ENCODE measurements around the gene WDR74.

Gene WDR74

DNA sequence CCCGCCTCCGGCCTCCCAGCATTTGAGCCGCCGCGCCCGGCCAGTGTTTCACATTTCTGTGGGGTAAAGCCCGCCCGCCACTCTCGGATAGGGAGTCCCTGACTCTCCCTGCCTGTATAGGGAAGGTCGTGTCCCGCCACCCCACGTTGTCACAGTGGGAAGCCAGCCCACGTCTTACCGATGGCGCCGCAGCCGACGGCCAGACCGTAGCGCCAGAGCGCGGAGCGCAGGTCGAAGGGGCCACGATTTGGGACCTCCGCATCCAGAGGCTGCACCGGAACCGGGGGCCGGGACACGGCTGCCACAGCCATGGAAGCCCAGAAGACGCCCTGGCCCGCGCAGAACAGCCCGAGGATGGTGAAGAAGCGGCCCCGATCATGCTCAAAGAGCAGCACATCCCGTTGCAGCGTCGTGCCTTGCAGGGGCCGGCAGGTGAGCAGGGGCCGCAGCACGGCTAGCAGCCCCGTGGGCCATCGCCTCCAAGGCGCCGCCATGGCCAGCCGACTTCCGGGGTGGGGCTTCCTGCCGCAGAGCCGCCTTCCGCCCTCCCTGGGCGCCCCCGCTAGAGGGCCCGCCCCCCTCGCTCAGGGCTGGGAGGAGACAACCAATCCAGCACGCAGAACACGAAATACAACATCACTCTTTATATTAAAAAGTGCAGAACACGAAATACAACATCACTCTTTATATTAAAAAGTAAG lies 47.7 kb downstream of the WDR74 start, which contains the start of gene TMEM223:
TMEM223 (minus strand) TSS at position 506 of the 701 bp plus-strand sequence; CDS start at position 494, 12 bp downstream.
- peak; percentile 72 for DNase-seq

DNA sequence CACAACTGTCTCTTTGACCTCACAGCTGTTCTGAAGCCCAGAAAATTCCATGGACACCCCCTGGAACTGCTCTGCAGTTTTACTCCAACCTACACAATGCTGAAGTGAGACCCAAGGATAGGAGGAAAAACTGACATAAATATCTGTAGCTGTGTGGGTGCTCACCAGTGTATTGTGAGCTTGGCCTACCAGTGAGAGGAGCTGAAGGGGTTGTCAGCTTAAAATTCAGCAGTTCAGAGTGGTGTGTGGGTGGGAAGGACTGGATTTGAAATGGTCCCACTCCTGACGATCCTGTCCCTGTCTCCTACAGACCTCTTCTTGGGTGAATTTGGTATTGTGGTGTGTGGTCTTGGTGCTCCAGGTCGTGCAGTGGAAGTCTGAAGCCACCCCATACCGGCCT lies 49.8 kb downstream of the WDR74 start:
- DNase-seq = no peak

DNA sequence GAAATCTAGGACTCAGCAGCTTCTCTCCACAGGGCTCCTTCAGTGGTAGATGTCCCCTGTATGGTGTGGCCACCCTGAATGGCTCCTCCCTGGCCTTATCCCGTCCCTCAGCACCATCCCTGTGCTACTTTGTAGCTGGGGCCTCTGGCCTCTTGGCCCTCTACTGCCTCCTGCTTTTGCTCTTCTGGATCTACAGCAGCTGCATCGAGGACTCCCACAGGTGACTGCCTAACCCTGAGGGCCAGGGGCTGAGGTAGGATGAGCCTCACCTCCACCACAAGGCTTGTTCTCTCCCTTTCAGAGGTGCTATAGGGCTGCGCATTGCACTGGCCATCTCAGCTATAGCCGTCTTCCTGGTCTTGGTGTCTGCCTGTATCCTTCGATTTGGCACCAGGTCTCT lies 50.4 kb downstream of the WDR74 start:
- DNase-seq = no peak

DNA sequence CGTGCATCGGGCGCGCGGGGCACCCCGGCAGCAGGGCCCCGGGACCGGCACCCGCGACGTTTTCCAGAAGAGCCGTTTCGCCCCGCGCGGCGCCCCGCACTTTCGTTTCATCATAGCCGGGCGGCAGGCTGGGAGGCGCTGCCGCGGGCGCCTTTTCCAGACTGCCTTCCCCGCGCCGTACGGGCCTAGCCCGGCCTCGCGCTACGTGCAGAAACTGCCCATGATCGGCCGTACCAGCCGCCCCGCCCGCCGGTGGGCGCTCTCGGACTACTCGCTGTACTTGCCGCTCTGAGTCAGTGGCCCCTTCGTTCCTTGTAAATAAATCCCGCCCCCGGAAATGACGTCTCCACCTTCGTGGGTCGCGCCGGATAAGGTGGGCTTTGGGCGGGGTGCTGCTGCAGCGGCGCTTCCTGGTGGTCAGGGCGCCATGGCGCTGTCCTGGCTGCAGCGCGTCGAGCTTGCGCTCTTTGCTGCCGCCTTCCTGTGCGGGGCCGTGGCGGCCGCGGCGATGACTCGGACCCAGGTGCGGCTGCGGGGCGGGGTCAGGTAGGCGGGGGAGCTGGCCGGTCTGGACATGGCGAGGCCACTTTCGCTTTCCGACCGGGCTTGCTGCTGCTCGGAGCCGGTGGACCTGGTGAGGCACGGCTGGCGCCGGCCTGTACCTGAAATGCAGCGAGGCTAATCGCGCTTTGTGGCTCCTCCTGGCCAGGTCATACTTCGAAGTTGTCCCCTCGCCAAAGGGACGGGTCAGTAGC lies 52.2 kb downstream of the WDR74 start, which contains the start of gene TMEM179B:
TMEM179B (plus strand) TSS at position 398 of the 755 bp plus-strand sequence; CDS start at position 428, 30 bp downstream.
- peak; percentile 97 for DNase-seq

DNA sequence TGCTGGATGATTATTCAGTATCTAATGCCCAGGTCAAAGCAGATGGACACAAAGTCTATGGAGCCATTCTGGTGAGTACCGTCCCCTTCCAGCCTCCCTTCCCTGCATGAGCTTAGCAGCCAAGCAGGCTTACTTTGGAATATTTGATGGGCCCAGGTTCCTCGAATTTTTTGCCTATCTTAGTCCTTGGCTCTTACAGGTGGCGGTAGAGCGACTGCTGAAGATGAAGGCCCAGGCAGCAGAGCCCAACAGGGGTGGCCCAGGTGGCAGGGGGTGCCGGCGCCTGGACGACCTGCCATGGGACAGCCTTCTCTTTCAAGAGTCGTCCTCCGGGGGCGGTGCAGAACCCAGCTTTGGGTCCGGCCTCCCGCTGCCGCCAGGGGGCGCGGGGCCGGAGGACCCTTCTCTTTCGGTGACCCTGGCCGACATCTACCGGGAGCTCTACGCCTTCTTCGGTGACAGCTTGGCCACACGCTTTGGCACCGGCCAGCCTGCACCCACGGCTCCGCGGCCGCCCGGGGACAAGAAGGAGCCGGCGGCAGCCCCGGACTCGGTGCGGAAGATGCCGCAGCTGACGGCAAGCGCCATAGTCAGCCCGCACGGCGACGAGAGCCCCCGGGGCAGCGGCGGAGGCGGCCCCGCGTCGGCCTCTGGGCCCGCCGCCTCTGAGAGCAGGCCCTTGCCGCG lies 52.9 kb downstream of the WDR74 start:
- peak; percentile 64 for DNase-seq
